CD1c-positive myeloid dendritic cell (primary cell): Measurements from ENCODE around the gene TMTC4.
A peak's percentile ranks its signal among the peaks of the same experiment; 100 is the strongest.
"Not testable (repeated sequence)": the region's sequence is repeated elsewhere in the genome, so short reads cannot be mapped to it uniquely, and the experiment has no call there.

Experiments used
- DNase-seq: peaks from one replicate; pipeline ENCODE4 v3.0.0-alpha.2; 2016; ENCODE audit errors: extremely low spot score

Gene TMTC4

GRCh38 chr13:100674572-100674871 lies at the start of gene TMTC4:
TMTC4 (minus strand) TSS chr13:100674795; CDS start chr13:100670362, 4,433 bp downstream.
- no peak for DNase-seq

- DNase-seq = no peak
Observed at GRCh38 chr13:100722517-100722916, 47.9 kb upstream of the TMTC4 start.

- DNase-seq = peak; percentile 41
Observed at GRCh38 chr13:100721885-100722512, 47.4 kb upstream of the TMTC4 start.

GRCh38 chr13:100715604-100716003 lies 41.0 kb upstream of the TMTC4 start:
- DNase-seq = no peak

GRCh38 chr13:100714478-100714877 lies 39.9 kb upstream of the TMTC4 start:
- DNase-seq = no peak

- no peak for DNase-seq
Observed at GRCh38 chr13:100710176-100710575, 35.6 kb upstream of the TMTC4 start.

- DNase-seq = peak; percentile 3
Observed at GRCh38 chr13:100707818-100708740, 33.5 kb upstream of the TMTC4 start.

- DNase-seq = not testable (repeated sequence)
Observed at GRCh38 chr13:100698331-100698730, 23.7 kb upstream of the TMTC4 start.

- no peak for DNase-seq
Observed at GRCh38 chr13:100695509-100695773, 20.8 kb upstream of the TMTC4 start.

- DNase-seq = no peak
Observed at GRCh38 chr13:100694722-100695508, 20.3 kb upstream of the TMTC4 start.

- no peak for DNase-seq
Observed at GRCh38 chr13:100689191-100689590, 14.6 kb upstream of the TMTC4 start.

GRCh38 chr13:100680131-100680530 lies 5.5 kb upstream of the TMTC4 start:
- no peak for DNase-seq

GRCh38 chr13:100677128-100677527 lies 2.5 kb upstream of the TMTC4 start:
- DNase-seq = not testable (repeated sequence)

GRCh38 chr13:100675661-100676129 lies 1.1 kb upstream of the TMTC4 start:
- no peak for DNase-seq

GRCh38 chr13:100674872-100675660 lies 471 bp upstream of the TMTC4 start:
- peak; percentile 99 for DNase-seq

- DNase-seq = peak; percentile 75
Observed at GRCh38 chr13:100673713-100674571, 653 bp downstream of the TMTC4 start.

- no peak for DNase-seq
Observed at GRCh38 chr13:100673376-100673712, 1.3 kb downstream of the TMTC4 start.

GRCh38 chr13:100671389-100672182 lies 3.0 kb downstream of the TMTC4 start:
- DNase-seq = no peak

- no peak for DNase-seq
Observed at GRCh38 chr13:100668408-100668807, 6.2 kb downstream of the TMTC4 start.

GRCh38 chr13:100667894-100668293 lies 6.7 kb downstream of the TMTC4 start:
- no peak for DNase-seq
